GM12864 (cell line): ENCODE measurements around the gene NCS1.

Source experiments
- DNase-seq: peaks from one replicate; pipeline ENCODE4 v3.0.0-alpha.2; 2011; ENCODE audit warnings: low read depth
- H3K4me3 ChIP-seq: 2 replicates; pipeline ENCODE4 v1.5.1; 2011; ENCODE audit warnings: mild to moderate bottlenecking, low read depth, low read length, control low read depth
- CTCF ChIP-seq: IDR thresholded peaks from 2 replicates; pipeline ENCODE4 v1.5.1; 2011; ENCODE audit warnings: low read depth, mild to moderate bottlenecking, moderate library complexity, low read length, control low read depth, inconsistent platforms; ENCODE audit errors: missing control alignments

The NCS1 gene

GRCh38 chr9:130217838-130218237 is 45.6 kb downstream of the NCS1 start:
- no peak for TF ChIP-seq CTCF
- H3K4me3 ChIP-seq = no peak overlapping the region
- no peak for DNase-seq

- DNase-seq = no peak
- no peak for TF ChIP-seq CTCF
- H3K4me3 ChIP-seq = no peak overlapping the region
These were observed 47.5 kb downstream of the NCS1 start for GRCh38 chr9:130219661-130220096.

GRCh38 chr9:130220352-130220751 is 48.1 kb downstream of the NCS1 start:
- DNase-seq = no peak
- TF ChIP-seq CTCF = no peak
- H3K4me3 ChIP-seq = no peak overlapping the region

GRCh38 chr9:130222833-130223232 is 50.6 kb downstream of the NCS1 start:
- TF ChIP-seq CTCF = no peak
- DNase-seq = no peak

GRCh38 chr9:130225071-130225470 is 52.9 kb downstream of the NCS1 start:
- TF ChIP-seq CTCF = no peak
- H3K4me3 ChIP-seq = no peak overlapping the region
- DNase-seq = no peak

More at GRCh38 chr9:130222833-130223232, 50.6 kb downstream of the NCS1 start:
- no peak overlapping the region for H3K4me3 ChIP-seq

GRCh38 chr9:130225586-130225985 is 53.4 kb downstream of the NCS1 start:
- TF ChIP-seq CTCF = no peak
- DNase-seq = no peak
- no peak overlapping the region for H3K4me3 ChIP-seq

GRCh38 chr9:130226112-130226511 is 53.9 kb downstream of the NCS1 start:
- TF ChIP-seq CTCF = no peak
- no peak for DNase-seq
- H3K4me3 ChIP-seq = no peak overlapping the region
